ENCODE results near the gene LAMTOR2. TPM values are rescaled to one million over a fixed set of nuclear protein-coding genes. Genes with fewer than 3 reads are reported as not detected.
A peak's percentile ranks its signal among the peaks of the same experiment; 100 is the strongest.

The LAMTOR2 gene
- polyA plus RNA-seq (2013, experiment 1 of 2) = 87.6 TPM
- 91.2 TPM for polyA plus RNA-seq (2013, experiment 2 of 2)

DNA sequence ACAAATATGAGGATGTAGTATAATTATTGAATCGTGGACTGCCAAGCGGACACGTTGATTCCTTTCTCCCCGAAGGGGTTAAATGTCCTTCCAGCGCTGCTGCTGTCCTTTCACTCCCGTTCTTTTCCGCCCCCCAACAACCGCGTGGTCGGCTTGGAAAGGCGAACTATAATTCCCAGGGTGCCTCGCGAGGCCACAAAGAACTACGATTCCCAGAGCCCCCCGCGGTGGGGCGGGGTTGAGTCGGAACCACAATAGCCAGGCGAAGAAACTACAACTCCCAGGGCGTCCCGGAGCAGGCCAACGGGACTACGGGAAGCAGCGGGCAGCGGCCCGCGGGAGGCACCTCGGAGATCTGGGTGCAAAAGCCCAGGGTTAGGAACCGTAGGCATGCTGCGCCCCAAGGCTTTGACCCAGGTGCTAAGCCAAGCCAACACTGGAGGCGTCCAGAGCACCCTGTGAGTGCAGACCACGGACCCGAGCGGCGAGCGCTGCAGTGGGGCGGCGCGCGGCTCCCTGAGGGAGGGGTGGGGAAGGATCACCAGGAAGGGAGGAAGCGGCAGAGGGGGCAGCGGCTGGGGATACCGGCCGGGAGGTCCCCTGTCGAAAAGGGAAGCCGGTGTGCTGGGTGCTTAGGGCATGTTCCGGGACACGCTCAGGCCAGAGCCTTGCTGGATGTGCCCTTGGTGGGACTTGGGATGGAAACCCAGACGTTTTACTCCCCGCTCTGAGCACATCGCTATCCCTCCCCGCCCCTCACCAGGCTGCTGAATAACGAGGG, at the start of gene LAMTOR2:
TSS of gene LAMTOR2 (plus strand) at position 283 of the 781 bp plus-strand sequence. CDS start at position 391, 108 bp downstream.
- Histone ChIP-seq H3K27me3 (ENCODE audit: control insufficient read depth in 1 of 2, insufficient read depth in 1 of 2, low read length in 2 of 2) (no peaks in the 10 kb centered on the region), H3K4me1 (ENCODE audit: control insufficient read depth, insufficient read depth, low read depth, low read length) (peaks cover 12% of the 10 kb centered on the region), H2AFZ (ENCODE audit: low read depth, low read length) (peak within 1 kb of the TSS; percentile 84), H3K14ac (ENCODE audit: low read length in 2 of 2) (peak within 1 kb of the TSS in 1 of 2 experiments; percentile 45), H3K23ac (ENCODE audit: low read length in 2 of 2) (peak within 1 kb of the TSS in 1 of 2 experiments; percentile 83), H2AK5ac (ENCODE audit: low read length, severe bottlenecking) (no peak within 1 kb of the TSS), H3K27ac (ENCODE audit: low read length, poor library complexity, severe bottlenecking) (peak within 1 kb of the TSS; percentile 87), H2BK5ac (ENCODE audit: low read depth, low read length, poor library complexity, severe bottlenecking) (peak within 1 kb of the TSS; percentile 92), H2BK120ac (ENCODE audit: low read depth, low read length) (peak within 1 kb of the TSS; percentile 95), H3K18ac (ENCODE audit: low read depth in 1 of 2, low read length in 2 of 2) (peak within 1 kb of the TSS; percentile 86 to 91), H3K36me3 (ENCODE audit: control insufficient read depth in 1 of 2, insufficient read depth in 2 of 2, low read depth in 1 of 2, low read length in 2 of 2) (peaks cover 30 to 31% of the 10 kb centered on the region in 2 experiments), H2BK15ac (ENCODE audit: low read depth, poor library complexity, severe bottlenecking) (peak within 1 kb of the TSS; percentile 95), H3K9ac (ENCODE audit: low read length) (peak within 1 kb of the TSS; percentile 93), H3K79me1 (replicated peaks; ENCODE audit: low read length, poor library complexity, severe bottlenecking) (peaks cover 32% of the 10 kb centered on the region), H4K8ac (ENCODE audit: low read length) (peak within 1 kb of the TSS; percentile 88), H3K4ac (ENCODE audit: low read depth in 1 of 2, low read length in 2 of 2) (peak within 1 kb of the TSS; percentile 58 to 80), H3K9me3 (ENCODE audit: control insufficient read depth, low read length) (no peaks in the 10 kb centered on the region), H4K91ac (ENCODE audit: low read length) (peak within 1 kb of the TSS; percentile 57), H2BK12ac (ENCODE audit: low read length in 2 of 2) (no peak within 1 kb of the TSS), H3K4me3 (ENCODE audit: insufficient read depth in 1 of 2, low read depth in 1 of 2, low read length in 2 of 2) (peak within 1 kb of the TSS; percentile 81 to 96), H3K4me2 (ENCODE audit: low read length, poor library complexity, severe bottlenecking) (peak within 1 kb of the TSS; percentile 96)
- peak; percentile 98 for DNase-seq
- under 1% methylated on average over 53 of the region's 53 CpGs for WGBS

DNA sequence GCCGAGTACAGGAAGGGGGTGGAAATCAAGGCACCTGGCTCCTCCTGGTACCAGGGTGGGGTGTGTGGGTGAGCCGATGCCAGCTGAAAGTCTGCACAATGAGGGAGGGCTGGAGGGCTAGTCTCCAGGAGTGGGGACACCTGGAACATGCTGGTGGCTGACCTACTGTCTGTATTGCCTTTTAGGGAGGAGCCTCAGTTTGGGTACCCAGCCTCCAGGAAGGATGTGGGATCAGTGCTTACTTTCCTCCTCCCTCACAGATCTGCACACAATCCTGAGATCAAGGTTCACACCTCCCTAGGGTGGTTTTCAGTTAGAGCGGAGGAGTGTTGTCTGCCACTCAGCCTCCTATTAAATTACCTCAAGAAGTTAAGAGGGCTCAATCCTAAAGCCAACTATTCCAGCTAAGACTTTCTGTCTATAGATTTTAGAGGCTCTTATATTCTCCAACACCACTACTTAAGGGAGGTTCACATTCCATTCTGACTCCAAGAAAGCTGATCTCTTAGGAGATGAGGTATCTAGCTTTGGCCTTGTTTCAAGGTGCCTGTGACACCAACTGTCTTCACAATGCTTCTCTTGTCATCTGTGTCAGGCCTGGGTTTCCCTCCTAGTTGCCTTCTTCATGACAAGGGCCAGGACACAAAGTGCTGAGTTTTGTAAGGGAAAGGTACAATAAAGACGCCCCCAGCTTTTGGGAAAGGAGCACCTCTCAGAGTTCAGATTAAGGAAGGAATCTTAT, 49.6 kb upstream of the LAMTOR2 start:
- 93% methylated on average over 4 of the region's 4 CpGs for WGBS
- Histone ChIP-seq H2BK12ac (ENCODE audit: low read length in 2 of 2) (no peak overlapping the region), H2BK5ac (ENCODE audit: low read depth, low read length, poor library complexity, severe bottlenecking) (peak overlapping the region; percentile 69), H3K4me3 (ENCODE audit: insufficient read depth in 1 of 2, low read depth in 1 of 2, low read length in 2 of 2) (no peak overlapping the region), H3K18ac (ENCODE audit: low read depth in 1 of 2, low read length in 2 of 2) (no peak overlapping the region), H3K9me3 (ENCODE audit: control insufficient read depth, low read length) (no peaks in the 10 kb centered on the region), H2BK120ac (ENCODE audit: low read depth, low read length) (no peak overlapping the region), H3K14ac (ENCODE audit: low read length in 2 of 2) (peak overlapping the region in 1 of 2 experiments; percentile 61), H3K4me2 (ENCODE audit: low read length, poor library complexity, severe bottlenecking) (no peak overlapping the region), H3K4ac (ENCODE audit: low read depth in 1 of 2, low read length in 2 of 2) (no peak overlapping the region), H3K27me3 (ENCODE audit: control insufficient read depth in 1 of 2, insufficient read depth in 1 of 2, low read length in 2 of 2) (no peaks in the 10 kb centered on the region), H2AK5ac (ENCODE audit: low read length, severe bottlenecking) (no peak overlapping the region), H4K8ac (ENCODE audit: low read length) (no peak overlapping the region), H4K91ac (ENCODE audit: low read length) (no peak overlapping the region), H3K36me3 (ENCODE audit: control insufficient read depth in 1 of 2, insufficient read depth in 2 of 2, low read depth in 1 of 2, low read length in 2 of 2) (peaks cover 22% of the 10 kb centered on the region in 2 experiments), H2AFZ (ENCODE audit: low read depth, low read length) (no peak overlapping the region), H3K27ac (ENCODE audit: low read length, poor library complexity, severe bottlenecking) (no peak overlapping the region), H2BK15ac (ENCODE audit: low read depth, poor library complexity, severe bottlenecking) (no peak overlapping the region), H3K4me1 (ENCODE audit: control insufficient read depth, insufficient read depth, low read depth, low read length) (peaks cover 5% of the 10 kb centered on the region), H3K79me1 (replicated peaks; ENCODE audit: low read length, poor library complexity, severe bottlenecking) (no peaks in the 10 kb centered on the region), H3K23ac (ENCODE audit: low read length in 2 of 2) (no peak overlapping the region), H3K9ac (ENCODE audit: low read length) (no peak overlapping the region)
- DNase-seq = no peak

DNA sequence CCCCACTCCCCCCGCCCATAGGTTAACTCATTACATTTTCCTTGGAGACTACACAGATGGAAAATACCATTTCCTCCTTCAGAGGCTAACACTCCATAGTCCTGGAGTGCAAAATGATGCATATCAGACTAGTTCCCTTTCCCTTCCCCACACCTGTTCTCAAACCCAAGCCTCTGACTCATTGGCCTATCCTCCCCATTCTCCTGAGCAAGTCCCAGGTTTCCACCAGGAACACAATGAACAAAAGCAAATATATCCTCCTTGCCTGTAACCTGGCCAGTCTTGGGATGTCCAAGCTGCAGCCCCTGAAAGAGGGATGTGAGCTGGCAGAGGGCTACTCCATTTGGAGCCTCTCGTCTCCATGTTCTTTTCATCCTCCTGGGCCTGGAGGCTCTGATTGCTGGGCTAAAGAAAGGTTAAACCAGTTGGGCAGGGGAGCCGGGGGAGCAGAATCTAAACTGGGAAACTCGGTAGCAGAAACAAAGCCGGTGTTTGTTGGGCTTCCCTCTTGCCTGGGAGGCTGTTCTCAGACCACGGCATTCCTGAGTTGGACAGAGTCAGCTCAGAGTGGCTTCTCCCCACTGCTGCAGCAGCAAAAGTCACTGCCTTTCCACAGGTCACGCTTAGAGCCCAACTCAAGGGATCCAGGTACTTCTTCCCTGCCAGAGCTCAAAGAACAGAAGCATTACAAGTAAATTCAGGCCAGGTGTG, 47.8 kb upstream of the LAMTOR2 start:
- no peak overlapping the region for H2BK120ac ChIP-seq (ENCODE audit: low read depth, low read length)
- H3K4me1 ChIP-seq (ENCODE audit: control insufficient read depth, insufficient read depth, low read depth, low read length) = peaks cover 5% of the 10 kb centered on the region
- H3K18ac ChIP-seq (ENCODE audit: low read depth in 1 of 2, low read length in 2 of 2) = no peak overlapping the region
- no peak overlapping the region for H3K23ac ChIP-seq (ENCODE audit: low read length in 2 of 2)
- H2AK5ac ChIP-seq (ENCODE audit: low read length, severe bottlenecking) = no peak overlapping the region
- no peak overlapping the region for H3K4me3 ChIP-seq (ENCODE audit: insufficient read depth in 1 of 2, low read depth in 1 of 2, low read length in 2 of 2)
- H3K27ac ChIP-seq (ENCODE audit: low read length, poor library complexity, severe bottlenecking) = no peak overlapping the region
- H2BK12ac ChIP-seq (ENCODE audit: low read length in 2 of 2) = no peak overlapping the region
- no peak overlapping the region for H3K4ac ChIP-seq (ENCODE audit: low read depth in 1 of 2, low read length in 2 of 2)
- H3K79me1 ChIP-seq (replicated peaks; ENCODE audit: low read length, poor library complexity, severe bottlenecking) = peaks cover 9% of the 10 kb centered on the region
- no peaks in the 10 kb centered on the region for H3K9me3 ChIP-seq (ENCODE audit: control insufficient read depth, low read length)
- H3K14ac ChIP-seq (ENCODE audit: low read length in 2 of 2) = no peak overlapping the region
- no peak overlapping the region for H2BK5ac ChIP-seq (ENCODE audit: low read depth, low read length, poor library complexity, severe bottlenecking)
- H2AFZ ChIP-seq (ENCODE audit: low read depth, low read length) = no peak overlapping the region
- H4K8ac ChIP-seq (ENCODE audit: low read length) = no peak overlapping the region
- peaks cover 36 to 39% of the 10 kb centered on the region in 2 experiments for H3K36me3 ChIP-seq (ENCODE audit: control insufficient read depth in 1 of 2, insufficient read depth in 2 of 2, low read depth in 1 of 2, low read length in 2 of 2)
- WGBS = 83% methylated on average over 7 of the region's 7 CpGs
- H3K27me3 ChIP-seq (ENCODE audit: control insufficient read depth in 1 of 2, insufficient read depth in 1 of 2, low read length in 2 of 2) = no peaks in the 10 kb centered on the region
- H4K91ac ChIP-seq (ENCODE audit: low read length) = no peak overlapping the region
- no peak overlapping the region for H3K9ac ChIP-seq (ENCODE audit: low read length)
- H2BK15ac ChIP-seq (ENCODE audit: low read depth, poor library complexity, severe bottlenecking) = no peak overlapping the region
- DNase-seq = no peak
- no peak overlapping the region for H3K4me2 ChIP-seq (ENCODE audit: low read length, poor library complexity, severe bottlenecking)
